Erythroblast (primary cell): ENCODE data around the gene EMD.

Source experiments
- GATA1 ChIP-seq: IDR thresholded peaks from 2 replicates; pipeline ENCODE4 v1.6.1; 2011; ENCODE audit warnings: low read depth, mild to moderate bottlenecking, control low read depth, low read length, moderate library complexity
- POLR2A ChIP-seq: IDR thresholded peaks from 2 replicates; pipeline ENCODE4 v1.6.1; 2011; ENCODE audit warnings: mild to moderate bottlenecking, low read length

- TF ChIP-seq GATA1 (no peak), POLR2A (no peak)
Observed at GRCh38 chrX:154365052-154365600, 14.0 kb upstream of the EMD start.
